HepG2 (cell line): ENCODE results near the gene PXYLP1. TPM values are rescaled to one million over a fixed set of nuclear protein-coding genes. Genes with fewer than 3 reads are reported as not detected.

Experiments used
- ATAC-seq: fragments of 200-7000 bp; cut with Tn5 transposase; 3 replicates; pipeline ENCODE4 v1.9.1; 2020; ENCODE audit warnings: mild to moderate bottlenecking, moderate library complexity
- BruUV-seq: library from RNA; stranded (reverse); fragments of 400-500 nt; replicated peaks from 2 replicates; lab custom pipeline; 2021; lab: Mats Ljungman, UMichigan
- CTCF ChIA-PET: fragments of 300-600 bp; formaldehyde crosslinking; extraction: SDS; loops from one replicate; lab custom pipeline; 2021; ENCODE audit warnings: low total read pairs, inconsistent platforms, low intra/inter-chr PET ratio; lab: Yijun Ruan, JAX
- POLR2A ChIA-PET: fragments of 350-600 bp; sonication (Branson Sonifier 250); formaldehyde crosslinking; loops from one replicate; lab custom pipeline; 2020; ENCODE audit warnings: antibody characterized with exemption, inconsistent platforms; lab: Yijun Ruan, JAX
- DNase-seq: peaks from one replicate; pipeline ENCODE4 v3.0.0-alpha.2; 2015; ENCODE audit warnings: low spot score
- FAIRE-seq: peaks from 3 replicates; lab custom pipeline; 2011; peaks lifted over from hg19 to GRCh38; lab: Jason Lieb, UNC
- H2AFZ ChIP-seq: one replicate; pipeline ENCODE4 v1.6.1; 2011; ENCODE audit warnings: low read length, inconsistent platforms
- H3K27ac ChIP-seq: fragments of 300-600 bp; 3 replicates; pipeline ENCODE4 v1.8.0; 2011; ENCODE audit warnings: mixed run types, mild to moderate bottlenecking, mixed read lengths, low read length, inconsistent platforms; ENCODE audit not compliant: insufficient read depth; ENCODE audit errors: extremely low read length
- H3K27me3 ChIP-seq, 2 experiments: fragments of 200-600 bp in 1 of 2; 2 replicates in 1 of 2; 3 replicates in 1 of 2; pipeline versions ENCODE4 v1.6.0 to v1.8.0; 2011; ENCODE audit warnings: low read length in 2 of 2, mild to moderate bottlenecking in 2 of 2, moderate library complexity in 2 of 2, inconsistent platforms in 1 of 2; ENCODE audit not compliant: insufficient read depth in 2 of 2, control insufficient read depth in 1 of 2
- H3K36me3 ChIP-seq, 2 experiments: fragments of 200-600 bp in 1 of 2; replicated peaks in 1 of 2; 2 replicates in 1 of 2; 3 replicates in 1 of 2; pipeline versions ENCODE4 v1.5.1 to v1.8.0; 2011; ENCODE audit warnings: low read length in 2 of 2, inconsistent platforms in 1 of 2; ENCODE audit not compliant: insufficient read depth in 2 of 2, control insufficient read depth in 1 of 2
- H3K4me1 ChIP-seq: 2 replicates; pipeline ENCODE4 v1.5.1; 2012; ENCODE audit warnings: low read length, inconsistent platforms; ENCODE audit not compliant: insufficient read depth
- H3K4me2 ChIP-seq: 2 replicates; pipeline ENCODE4 v1.6.0; 2011; ENCODE audit warnings: low read depth, low read length, inconsistent platforms
- H3K4me3 ChIP-seq, 3 experiments: fragments of 200-600 bp in 1 of 3; sonication (generic), shearing (Covaris generic) in 1 of 3; replicated peaks in 1 of 3; 2 replicates each; pipeline ENCODE4 v1.5.1; 2011 to 2016; ENCODE audit warnings: low read length in 3 of 3, inconsistent platforms in 2 of 3, low read depth in 2 of 3, mild to moderate bottlenecking in 2 of 3, control low read depth in 1 of 3, mixed read lengths in 1 of 3; ENCODE audit not compliant: insufficient read depth in 1 of 3
- H3K79me2 ChIP-seq: one replicate; pipeline ENCODE4 v1.6.1; 2011; ENCODE audit warnings: low read length, inconsistent platforms; ENCODE audit not compliant: insufficient read depth
- H3K9ac ChIP-seq: 2 replicates; pipeline ENCODE4 v1.6.0; 2011; ENCODE audit warnings: mild to moderate bottlenecking, low read depth, low read length, inconsistent platforms; ENCODE audit not compliant: insufficient read depth
- H3K9me3 ChIP-seq: 2 replicates; pipeline ENCODE4 v1.5.1; 2012; ENCODE audit warnings: mild to moderate bottlenecking, low read length
- H4K20me1 ChIP-seq: 2 replicates; pipeline ENCODE4 v1.6.0; 2011; ENCODE audit warnings: inconsistent platforms, mild to moderate bottlenecking, low read length, moderate library complexity; ENCODE audit not compliant: insufficient read depth
- ARID5B ChIP-seq: IDR thresholded peaks from 2 replicates; pipeline ENCODE4 v1.4.0; 2020; ENCODE audit warnings: mild to moderate bottlenecking, missing genetic modification reagents
- CEBPG ChIP-seq: IDR thresholded peaks from 2 replicates; pipeline ENCODE4 v1.6.1; 2016
- GLMP ChIP-seq: sonication (generic); formaldehyde crosslinking; IDR thresholded peaks from 2 replicates; pipeline ENCODE4 v1.9.0; 2021; ENCODE audit warnings: missing genetic modification reagents, mild to moderate bottlenecking, borderline replicate concordance
- KDM6A ChIP-seq: IDR thresholded peaks from 2 replicates; pipeline ENCODE4 v1.6.1; 2016; ENCODE audit warnings: low read depth
- MATR3 ChIP-seq: sonication (generic); formaldehyde crosslinking; IDR thresholded peaks from 2 replicates; pipeline ENCODE4 v1.4.0; 2020; ENCODE audit warnings: missing genetic modification reagents
- SIN3B ChIP-seq: fragments of 150-350 bp; IDR thresholded peaks from 2 replicates; pipeline ENCODE4 v1.6.1; 2014; ENCODE audit warnings: low read length
- TEAD2 ChIP-seq: sonication (generic); formaldehyde crosslinking; IDR thresholded peaks from 2 replicates; pipeline ENCODE4 v1.9.0; 2021; ENCODE audit warnings: missing genetic modification reagents
- ZNF180 ChIP-seq: sonication (generic); formaldehyde crosslinking; IDR thresholded peaks from 2 replicates; pipeline ENCODE4 v1.4.0; 2020; ENCODE audit warnings: low read depth, missing genetic modification reagents, borderline replicate concordance
- ZNF577 ChIP-seq: sonication (generic); formaldehyde crosslinking; IDR thresholded peaks from 2 replicates; pipeline ENCODE4 v1.4.0; 2020; ENCODE audit warnings: mild to moderate bottlenecking, low read depth, missing genetic modification reagents, borderline replicate concordance
- ZNF841 ChIP-seq: sonication (generic); formaldehyde crosslinking; IDR thresholded peaks from 2 replicates; pipeline ENCODE4 v1.8.1; 2023; ENCODE audit warnings: missing genetic modification reagents, borderline replicate concordance
- WGBS: methylation state at CpG from one replicate; pipeline ENCODE4 v1.1.6; 2017; ENCODE audit warnings: low lambda C conversion rate; 5-methylcytosine and 5-hydroxymethylcytosine counted together
- in situ Hi-C: cut with HindIII; loops from 2 replicates; pipeline ENCODE4 v1.10.0; 2017; ENCODE audit warnings: low pct_unique_long_range_greater_than_20kb; ENCODE audit not compliant: extremely low pct_ligation_motif_present
- intact Hi-C: fragments of 100-400 bp; cut with micrococcal nuclease; formaldehyde crosslinking; loops from one replicate; pipeline ENCODE4 v1.10.0; 2022; ENCODE audit not compliant: unreplicated experiment
- polyA plus RNA-seq, 8 experiments: library from polyadenylated mRNA; depleted of rRNA in 3 of 8; stranded (reverse) in 7 of 8; unstranded in 1 of 8; fragments of >200 nt; fragmentation: Illumina TruSeq in 4 of 8; extraction: Trizol in 4 of 8; gene quantifications; 2 replicates each; pipeline versions ENCODE4 v1.2.1 to v1.2.3, GENCODE V29; 2011 to 2016; ENCODE audit warnings: low read depth in 4 of 8, missing spikeins in 1 of 8, mixed read lengths in 1 of 8; ENCODE audit not compliant: insufficient read depth in 1 of 8
- total RNA-seq, 5 experiments: library from RNA; depleted of rRNA; stranded (reverse); fragments of >200 nt; fragmentation: Illumina TruSeq; extraction: Trizol; gene quantifications; 2 replicates each; pipeline ENCODE4 v1.2.3, GENCODE V29; 2016; ENCODE audit warnings: low read depth in 1 of 5

Gene PXYLP1
- total and polyA plus RNA-seq, 2 of the 13 experiments (the other 11 are each of a cell fraction or from before 2014, with no cell fraction given), result 4.9 to 8.1 TPM

GRCh38 chr3:141272906-141273662, 41.5 kb downstream of the PXYLP1 start:
- FAIRE-seq, result no peak
- Histone ChIP-seq H2AFZ (no peak overlapping the region), H3K4me2 (no peak overlapping the region), H4K20me1 (no peaks in the 10 kb centered on the region), H3K36me3 (no peaks in the 10 kb centered on the region), H3K27ac (no peak overlapping the region), H3K4me1 (peaks cover 38% of the 10 kb centered on the region), H3K9me3 (no peaks in the 10 kb centered on the region), H3K9ac (no peak overlapping the region), H3K79me2 (no peaks in the 10 kb centered on the region), H3K4me3 (no peak overlapping the region), H3K27me3 (no peaks in the 10 kb centered on the region; a peak in 1 of 5 replicates)
- intact Hi-C loops (no loop called here), in situ Hi-C loops (loop anchor here (5.0 kb wide), 1 partner anchor 36 kb away; no protein-coding TSS in a partner anchor)
- no peak for ATAC-seq
- ChIA-PET CTCF (no interaction called here), POLR2A (no interaction called here)
- DNase-seq, result no peak
- TF ChIP-seq TEAD2 (CRISPR knock-in tag) (no peak), KDM6A (no peak), CEBPG (no peak), ZNF577 (no peak), GLMP (CRISPR knock-in tag) (no peak), ARID5B (CRISPR knock-in tag) (no peak), ZNF180 (CRISPR knock-in tag) (no peak), SIN3B (no peak), ZNF841 (CRISPR knock-in tag) (no peak), MATR3 (no peak)
- no TSS peak for BruUV-seq
- 95% methylated on average over 8 of the region's 8 CpGs for WGBS
